GM19395 (cell line): Measurements from ENCODE around the gene TMEM86A.

Experiments
- ATAC-seq: cut with Tn5 transposase; IDR thresholded peaks from one replicate; pipeline ENCODE4 v1.9.1; 2021; ENCODE audit warnings: mild to moderate bottlenecking, moderate library complexity; ENCODE audit not compliant: unreplicated experiment

The TMEM86A gene

GRCh38 chr11:18722293-18722637 lies 23.7 kb downstream of the TMEM86A start:
- peak; percentile 12 for ATAC-seq

GRCh38 chr11:18723991-18724390 lies 25.4 kb downstream of the TMEM86A start:
- no peak for ATAC-seq

DNA sequence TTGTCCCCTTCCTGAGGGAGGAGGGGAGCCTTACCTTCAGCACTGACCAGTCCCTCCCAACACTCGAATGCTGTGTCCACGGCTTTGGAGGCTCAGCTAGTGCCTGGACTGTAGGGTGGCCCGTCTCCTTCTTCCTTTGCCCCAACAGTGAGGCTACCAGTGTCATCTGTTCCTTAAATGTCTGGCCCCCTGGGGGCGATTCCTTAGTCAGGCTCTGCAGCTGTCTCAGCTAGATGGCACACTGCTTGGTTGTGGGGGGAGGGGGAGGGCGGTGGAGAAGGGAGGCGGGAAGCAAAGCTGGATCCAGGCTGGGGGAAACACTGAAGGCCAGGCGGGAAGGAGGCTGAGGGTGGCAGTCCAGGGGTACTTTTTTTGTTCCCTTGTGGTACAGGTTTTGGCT lies 27.5 kb downstream of the TMEM86A start, which contains the start of gene IGSF22:
TSS of gene IGSF22 (minus strand) at position 149 of the 400 bp plus-strand sequence. CDS start 1,952 bp downstream, outside the sequence.
- ATAC-seq, result no peak

DNA sequence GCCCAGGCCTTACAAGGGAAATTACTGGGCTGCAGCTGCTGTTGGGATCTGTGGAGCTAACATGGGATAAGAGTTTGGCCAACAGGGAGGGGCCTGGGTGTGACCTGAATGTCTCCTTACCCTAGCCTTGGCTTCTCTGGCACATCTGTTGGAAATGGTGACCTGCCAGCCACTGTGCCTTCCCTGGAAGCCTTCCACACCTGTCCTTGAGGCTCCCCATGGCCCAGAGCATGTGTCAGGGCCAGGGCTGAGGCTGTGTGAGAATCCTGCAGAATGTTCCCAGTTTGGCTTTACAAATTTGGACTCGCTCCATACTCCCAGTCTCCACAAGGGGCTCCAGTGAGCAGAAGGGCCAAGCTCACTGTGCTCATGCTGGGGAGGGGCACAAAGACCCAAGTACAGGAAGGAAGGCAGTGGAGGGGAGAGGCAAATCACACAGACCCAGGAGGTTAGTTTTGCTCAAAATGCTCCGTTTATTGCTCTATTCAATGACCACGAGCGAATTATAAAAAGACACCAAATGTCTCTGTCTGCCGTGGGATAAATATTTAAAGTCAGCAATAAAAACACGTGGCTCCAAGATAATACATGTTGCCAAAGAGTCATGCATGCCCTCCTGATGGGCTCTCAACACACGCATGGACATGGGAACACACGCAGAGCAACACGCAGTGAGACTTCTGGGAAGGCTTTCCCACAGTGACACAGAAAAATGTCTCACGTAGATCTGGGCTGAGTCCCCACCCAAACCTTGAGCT lies 29.1 kb downstream of the TMEM86A start:
- no peak for ATAC-seq

DNA sequence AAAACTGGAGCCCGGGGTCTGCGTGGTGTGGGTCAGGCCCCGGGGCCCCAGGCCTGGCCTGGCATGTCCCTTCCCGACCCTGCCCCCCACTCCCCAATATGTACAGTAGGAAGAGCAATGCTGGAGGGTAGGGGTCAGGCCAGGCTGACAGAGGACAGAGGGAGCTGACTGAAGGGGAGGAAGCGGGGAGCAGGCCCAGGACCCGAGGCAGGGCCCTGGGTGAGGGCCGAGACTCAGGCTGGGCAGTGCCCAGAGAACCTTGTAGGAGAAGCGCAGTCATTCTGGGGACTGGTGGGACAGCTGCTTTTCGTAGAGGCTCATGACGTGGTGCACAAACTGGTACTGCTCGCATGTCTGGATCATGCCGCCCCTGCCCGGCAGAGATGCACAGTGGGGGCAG lies 30.1 kb downstream of the TMEM86A start:
- ATAC-seq, result no peak

- no peak for ATAC-seq
Observed at GRCh38 chr11:18729426-18729825, 30.8 kb downstream of the TMEM86A start.

GRCh38 chr11:18730020-18730419 lies 31.4 kb downstream of the TMEM86A start:
- ATAC-seq, result no peak

DNA sequence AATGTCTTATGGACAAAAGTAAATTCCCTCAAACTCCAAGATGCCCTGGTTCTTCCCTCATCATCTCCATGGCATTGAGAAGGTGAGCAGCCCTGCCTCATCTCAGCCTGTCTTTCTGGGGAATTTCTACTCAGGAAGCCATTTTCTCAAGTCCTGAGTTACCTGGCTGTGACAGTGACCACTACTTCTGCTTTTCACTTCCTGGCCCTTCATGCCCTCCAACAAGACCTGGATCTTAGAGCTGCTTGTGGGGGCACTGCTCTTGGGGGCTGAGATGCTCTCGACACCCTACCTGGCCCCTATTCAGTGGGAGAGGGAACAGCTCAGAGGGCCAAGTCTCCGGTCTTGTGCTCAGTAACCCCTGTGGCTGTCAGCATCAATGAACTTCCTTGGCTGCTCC lies 32.9 kb downstream of the TMEM86A start:
- ATAC-seq, result peak; percentile 20

DNA sequence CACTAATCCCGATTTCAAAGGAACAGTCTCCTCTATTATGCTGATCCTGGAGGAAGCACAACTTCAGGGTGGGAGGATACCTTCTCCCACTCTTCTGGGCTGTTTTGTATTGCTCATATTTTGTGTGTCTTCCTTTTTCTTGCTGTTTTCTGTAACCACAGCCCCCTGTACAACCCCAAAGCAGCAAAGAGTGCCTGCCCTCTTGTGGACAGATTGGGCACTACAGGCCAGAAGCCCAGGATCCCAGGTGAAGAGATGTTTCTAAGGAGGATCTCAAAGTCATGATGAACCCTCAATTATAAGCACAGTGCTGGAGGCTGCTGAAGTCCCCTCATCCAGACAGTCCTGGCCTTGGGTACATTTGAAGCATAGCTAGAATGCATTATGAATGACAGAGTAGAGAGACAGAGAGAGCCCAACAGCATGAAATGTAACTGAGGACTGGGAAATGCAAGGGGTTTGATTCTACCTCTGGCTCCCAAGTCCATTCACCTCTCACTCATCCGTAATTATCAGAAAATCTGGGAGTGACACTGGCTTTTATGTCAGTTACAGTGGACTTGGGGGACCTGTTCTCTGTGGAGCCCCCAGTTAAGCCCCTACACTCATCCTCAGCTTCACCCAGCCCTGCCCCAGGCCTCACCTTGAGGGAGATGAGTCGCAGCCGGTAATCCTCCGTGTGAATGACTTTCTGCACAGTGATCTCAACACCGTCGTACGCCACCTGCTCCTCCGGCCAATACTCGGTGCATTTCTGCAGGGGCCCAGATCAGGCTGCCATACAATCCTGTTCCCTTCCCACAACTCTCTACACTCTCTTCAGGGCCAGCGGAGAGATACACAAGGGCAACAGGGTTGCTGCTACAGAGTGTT lies 33.6 kb downstream of the TMEM86A start:
- ATAC-seq, result peak; percentile 70

DNA sequence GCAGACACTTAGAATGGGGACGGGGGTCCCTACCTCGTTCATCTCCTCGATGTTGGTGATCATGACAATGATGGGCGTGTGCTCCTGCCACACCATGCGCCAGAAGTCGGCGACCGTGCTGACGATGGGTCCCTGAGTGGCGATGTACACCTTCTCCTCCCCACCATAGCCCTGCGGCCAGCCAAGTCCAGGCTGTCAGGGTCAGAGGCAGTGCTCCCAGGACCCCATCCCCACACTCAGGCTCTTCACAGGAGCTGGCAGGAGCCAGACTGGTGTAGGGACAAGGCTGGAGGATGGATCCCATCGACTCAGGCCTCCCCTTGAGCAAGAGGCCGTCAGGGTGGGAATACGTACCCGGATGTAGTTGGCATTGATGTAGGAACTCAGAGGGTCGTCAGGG lies 34.6 kb downstream of the TMEM86A start:
- no peak for ATAC-seq

DNA sequence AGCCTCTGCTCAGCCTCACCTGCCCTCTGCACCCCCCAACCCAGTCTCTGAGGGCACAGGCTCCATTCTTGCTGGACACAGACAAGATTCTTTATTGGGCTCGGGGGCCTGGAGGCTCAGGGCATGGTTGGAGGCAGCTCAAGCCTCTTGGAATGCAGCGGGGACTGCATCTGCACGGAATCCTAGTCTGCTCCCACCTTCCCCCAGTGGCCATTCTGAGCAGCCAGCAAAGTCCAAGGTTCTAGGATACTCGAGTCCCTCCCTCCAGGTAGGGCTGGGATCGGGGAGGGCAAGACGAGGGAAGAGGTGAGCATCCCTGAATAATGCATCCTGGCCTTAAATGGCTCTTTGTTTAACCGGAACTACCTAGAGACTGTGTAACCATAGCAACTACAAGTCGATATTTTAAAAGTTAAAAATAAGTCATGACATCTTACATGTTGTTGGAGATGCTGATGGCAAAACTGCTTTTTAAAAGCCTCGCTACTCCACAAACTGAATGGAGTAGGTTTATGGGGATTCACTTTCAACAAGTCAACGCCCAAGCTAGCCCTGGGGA lies 38.1 kb downstream of the TMEM86A start:
- ATAC-seq, result no peak

- no peak for ATAC-seq
Observed at GRCh38 chr11:18737642-18738041, 39.1 kb downstream of the TMEM86A start.

- no peak for ATAC-seq
Observed at GRCh38 chr11:18739685-18740084, 41.1 kb downstream of the TMEM86A start.

- ATAC-seq, result no peak
Observed at GRCh38 chr11:18741783-18742182, 43.2 kb downstream of the TMEM86A start.

GRCh38 chr11:18743365-18743764 lies 44.8 kb downstream of the TMEM86A start:
- ATAC-seq, result no peak

DNA sequence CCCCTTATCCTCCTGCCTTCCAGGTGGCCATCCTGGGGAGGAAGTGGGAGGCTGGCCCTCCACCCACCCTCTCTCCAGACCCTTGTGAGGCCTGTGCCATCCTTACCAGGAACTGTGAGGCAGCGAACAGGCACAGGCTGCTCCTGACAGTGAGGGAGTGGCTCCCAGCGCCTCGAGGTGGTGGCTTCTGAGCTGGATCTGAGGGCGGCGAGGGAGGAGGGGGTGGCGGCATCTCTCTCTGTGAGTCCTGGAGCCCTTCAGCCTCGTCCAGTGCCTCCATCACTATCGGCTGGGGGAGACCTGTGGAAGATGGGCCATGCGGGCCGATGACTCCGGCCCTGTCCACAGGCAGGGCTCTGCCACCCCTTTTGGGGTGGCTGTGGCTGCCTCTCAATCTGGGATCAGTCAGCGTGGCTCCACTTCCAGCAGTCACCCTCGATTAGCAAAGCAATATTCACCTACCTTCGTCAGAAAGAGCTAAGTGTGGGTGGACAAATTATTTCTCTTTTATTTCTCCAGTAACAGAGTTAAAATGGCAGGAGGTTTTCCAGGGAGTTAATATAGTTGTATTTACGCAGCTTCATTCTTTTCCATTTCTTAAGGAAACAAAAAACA lies 45.4 kb downstream of the TMEM86A start:
- no peak for ATAC-seq

GRCh38 chr11:18745251-18745650 lies 46.7 kb downstream of the TMEM86A start:
- no peak for ATAC-seq

DNA sequence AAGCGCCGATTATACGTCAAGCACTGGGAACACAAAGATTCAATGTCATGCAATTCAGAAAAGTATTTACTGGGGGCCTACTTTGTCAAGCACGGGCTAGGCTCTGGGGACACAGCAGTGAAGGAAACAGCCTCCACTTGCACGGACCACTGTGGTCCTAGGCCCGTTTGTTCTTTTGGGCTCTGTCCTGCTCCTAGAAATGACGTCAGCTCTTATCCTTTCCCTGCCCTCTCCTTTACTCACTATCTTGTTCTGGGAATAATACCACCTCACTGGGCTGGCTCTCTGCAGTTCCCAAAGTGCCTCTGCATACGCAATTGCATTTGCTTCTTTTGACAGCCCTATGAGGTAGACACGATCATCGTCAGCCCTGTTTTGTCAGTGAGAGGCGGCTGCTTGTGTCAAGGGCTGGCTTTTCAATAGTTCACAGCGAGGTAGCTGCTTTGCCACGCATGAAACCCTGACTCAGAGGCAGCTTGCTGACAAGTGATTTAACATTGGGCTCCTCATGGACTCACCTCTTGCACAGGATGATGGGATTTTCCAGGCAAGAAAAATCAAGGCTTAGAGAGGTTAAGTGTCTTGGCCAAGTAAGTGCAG lies 50.3 kb downstream of the TMEM86A start:
- ATAC-seq, result no peak

DNA sequence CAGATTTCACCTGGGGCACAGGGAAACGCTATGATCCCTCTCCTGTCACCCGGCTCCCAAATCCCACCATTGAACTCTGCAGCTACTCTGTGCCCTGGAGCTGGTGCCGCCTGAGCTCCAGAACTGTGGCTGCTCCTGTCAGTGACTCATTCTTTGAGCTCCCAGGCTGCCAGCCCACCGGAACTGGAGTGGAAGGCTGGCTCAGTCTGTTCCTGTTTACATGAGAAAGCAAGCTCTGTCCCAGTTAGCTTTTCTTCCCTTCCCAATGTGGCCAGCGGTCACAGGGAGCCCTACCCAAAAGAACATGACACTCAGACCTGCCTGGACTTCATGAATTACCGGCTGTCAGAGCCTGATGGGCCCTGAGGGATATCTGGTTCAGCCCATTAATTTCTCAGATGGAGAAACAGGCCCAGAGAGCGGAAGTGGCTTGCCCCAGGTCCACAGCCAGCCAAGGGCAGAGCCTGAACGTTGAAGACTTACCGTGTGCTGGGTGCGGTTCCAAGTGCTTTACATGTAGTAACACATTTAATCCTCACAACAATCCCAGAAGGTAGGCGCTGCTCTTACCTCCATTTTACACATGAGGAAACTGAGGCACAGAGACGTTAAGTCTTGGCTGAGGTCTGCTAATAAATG lies 51.2 kb downstream of the TMEM86A start:
- no peak for ATAC-seq

DNA sequence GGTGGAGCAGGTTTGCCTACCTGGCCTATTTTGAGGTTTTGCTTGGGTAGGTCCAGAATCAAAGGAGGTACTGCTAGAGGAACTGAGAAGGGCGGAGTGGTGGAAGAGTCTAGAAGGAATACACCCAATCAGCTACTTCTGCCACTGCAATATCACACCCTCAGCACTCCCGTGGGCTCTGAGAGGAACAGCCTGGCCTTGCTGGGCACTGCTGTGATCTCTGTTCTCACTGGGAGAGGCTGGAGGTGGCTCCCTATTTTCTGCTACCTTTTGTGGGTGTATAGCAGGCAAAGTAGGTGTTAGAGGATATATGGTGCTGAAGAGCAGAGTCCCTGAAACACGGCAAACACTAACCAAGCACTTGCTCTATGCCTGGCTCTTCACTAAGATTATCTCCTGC lies 52.4 kb downstream of the TMEM86A start:
- ATAC-seq, result no peak
